ENCODE measurements around the gene MRPL1. TPM values are rescaled to one million over a fixed set of nuclear protein-coding genes. Genes with fewer than 3 reads are reported as not detected.
A peak's percentile ranks its signal among the peaks of the same experiment; 100 is the strongest.

The MRPL1 gene
- polyA plus RNA-seq, 1 experiment = 49.9 TPM

DNA sequence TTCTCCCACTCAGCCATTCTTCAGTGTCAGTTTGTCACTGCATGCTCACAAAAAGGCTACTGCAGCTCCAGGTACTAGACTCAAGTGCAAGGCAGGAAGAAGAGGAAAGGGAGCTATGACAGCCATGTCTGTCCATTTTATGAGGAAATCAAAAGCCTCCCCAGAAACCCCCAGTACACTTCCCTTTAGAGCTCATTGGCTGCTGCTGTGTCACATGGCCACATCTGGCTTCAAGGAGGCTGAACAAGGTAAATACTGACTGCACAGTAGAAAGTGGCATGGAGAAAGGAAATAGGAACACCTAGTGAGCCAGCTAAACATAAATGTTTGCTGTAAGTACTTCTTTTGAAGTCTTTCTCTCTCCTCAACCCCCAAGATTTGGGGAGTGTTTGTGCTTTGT lies 127.3 kb downstream of the MRPL1 start:
- no peaks in the 10 kb centered on the region for H3K9me3 ChIP-seq (ENCODE audit: control insufficient read depth, insufficient read depth, low read length)
- peaks cover under 1% of the 10 kb centered on the region for H3K27me3 ChIP-seq (ENCODE audit: control insufficient read depth, insufficient read depth, low read length)
- ChIA-PET POLR2A (no interaction called here), CTCF (no interaction called here)
- TF ChIP-seq, protein P1, sequence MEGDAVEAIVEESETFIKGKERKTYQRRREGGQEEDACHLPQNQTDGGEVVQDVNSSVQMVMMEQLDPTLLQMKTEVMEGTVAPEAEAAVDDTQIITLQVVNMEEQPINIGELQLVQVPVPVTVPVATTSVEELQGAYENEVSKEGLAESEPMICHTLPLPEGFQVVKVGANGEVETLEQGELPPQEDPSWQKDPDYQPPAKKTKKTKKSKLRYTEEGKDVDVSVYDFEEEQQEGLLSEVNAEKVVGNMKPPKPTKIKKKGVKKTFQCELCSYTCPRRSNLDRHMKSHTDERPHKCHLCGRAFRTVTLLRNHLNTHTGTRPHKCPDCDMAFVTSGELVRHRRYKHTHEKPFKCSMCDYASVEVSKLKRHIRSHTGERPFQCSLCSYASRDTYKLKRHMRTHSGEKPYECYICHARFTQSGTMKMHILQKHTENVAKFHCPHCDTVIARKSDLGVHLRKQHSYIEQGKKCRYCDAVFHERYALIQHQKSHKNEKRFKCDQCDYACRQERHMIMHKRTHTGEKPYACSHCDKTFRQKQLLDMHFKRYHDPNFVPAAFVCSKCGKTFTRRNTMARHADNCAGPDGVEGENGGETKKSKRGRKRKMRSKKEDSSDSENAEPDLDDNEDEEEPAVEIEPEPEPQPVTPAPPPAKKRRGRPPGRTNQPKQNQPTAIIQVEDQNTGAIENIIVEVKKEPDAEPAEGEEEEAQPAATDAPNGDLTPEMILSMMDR (IDR thresholded peaks at IDR 0.05; ENCODE audit: low read depth, low read length) = no peak
- no peak for DNase-seq (ENCODE audit: low read depth, low spot score)
- H3K4me3 ChIP-seq (ENCODE audit: low read depth, low read length) = no peak overlapping the region
- no peak overlapping the region for H3K27ac ChIP-seq (ENCODE audit: low read depth, low read length)

DNA sequence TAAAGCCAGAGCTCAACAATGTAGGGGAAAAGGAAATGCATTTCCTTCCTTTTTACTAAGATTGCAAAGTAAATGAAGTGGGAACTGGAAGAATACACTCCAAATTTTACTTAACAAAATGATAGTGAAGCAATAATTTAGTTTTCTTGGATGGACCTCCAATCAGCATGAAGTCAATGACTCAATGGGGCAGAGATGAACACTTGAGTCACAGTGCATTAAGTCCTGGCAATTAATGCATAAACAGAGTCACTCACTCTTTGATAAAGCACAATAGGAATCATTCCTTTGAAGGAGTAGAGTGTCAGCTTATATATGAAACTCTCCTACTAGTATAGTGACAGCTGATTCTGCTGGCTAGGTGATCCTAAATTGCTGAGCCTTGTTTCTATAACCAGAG lies 127.8 kb downstream of the MRPL1 start:
- CTCF ChIA-PET = no interaction called here

DNA sequence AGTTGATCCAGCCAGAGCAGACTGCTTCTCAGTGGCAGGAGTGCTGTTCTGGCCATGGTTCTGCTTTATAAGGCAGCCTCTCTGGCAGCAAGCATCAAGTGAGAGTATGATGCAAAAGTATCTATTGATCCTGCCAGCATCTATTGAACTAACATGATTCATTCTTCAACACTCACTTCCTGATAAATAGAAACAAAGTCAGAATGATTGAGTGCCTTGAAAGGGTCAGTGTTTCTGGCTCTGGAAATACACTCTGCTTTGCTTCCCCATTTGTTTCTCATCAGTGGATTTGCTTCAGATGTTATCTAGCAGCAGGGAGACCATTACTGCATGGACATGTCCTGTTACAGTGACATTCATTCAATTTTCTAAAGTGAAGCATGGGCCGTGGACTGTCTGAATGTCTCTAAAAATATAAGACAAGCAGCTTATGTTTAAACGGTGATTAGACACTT lies 128.3 kb downstream of the MRPL1 start:
- POLR2A ChIA-PET = no interaction called here
- Histone ChIP-seq H3K9me3 (ENCODE audit: control insufficient read depth, insufficient read depth, low read length) (no peaks in the 10 kb centered on the region), H3K27me3 (ENCODE audit: control insufficient read depth, insufficient read depth, low read length) (peaks cover 3% of the 10 kb centered on the region), H3K4me3 (ENCODE audit: low read depth, low read length) (no peak overlapping the region), H3K27ac (ENCODE audit: low read depth, low read length) (no peak overlapping the region)
- CTCF ChIA-PET = interaction anchor here (1.0 kb wide), 1 partner anchor 31 kb away, joined by 3 read pairs; no protein-coding TSS in a partner anchor
- TF ChIP-seq, protein P1 (IDR thresholded peaks at IDR 0.05; ENCODE audit: low read depth, low read length) = no peak
- DNase-seq (ENCODE audit: low read depth, low spot score) = no peak

More for the DNA sequence above, 127.8 kb downstream of the MRPL1 start:
- Histone ChIP-seq H3K9me3 (ENCODE audit: control insufficient read depth, insufficient read depth, low read length) (no peaks in the 10 kb centered on the region), H3K27ac (ENCODE audit: low read depth, low read length) (no peak overlapping the region), H3K4me3 (ENCODE audit: low read depth, low read length) (no peak overlapping the region), H3K27me3 (ENCODE audit: control insufficient read depth, insufficient read depth, low read length) (peaks cover 3% of the 10 kb centered on the region)
- TF ChIP-seq, protein P1 (IDR thresholded peaks at IDR 0.05; ENCODE audit: low read depth, low read length) = no peak
- POLR2A ChIA-PET = no interaction called here
- DNase-seq (ENCODE audit: low read depth, low spot score) = no peak

DNA sequence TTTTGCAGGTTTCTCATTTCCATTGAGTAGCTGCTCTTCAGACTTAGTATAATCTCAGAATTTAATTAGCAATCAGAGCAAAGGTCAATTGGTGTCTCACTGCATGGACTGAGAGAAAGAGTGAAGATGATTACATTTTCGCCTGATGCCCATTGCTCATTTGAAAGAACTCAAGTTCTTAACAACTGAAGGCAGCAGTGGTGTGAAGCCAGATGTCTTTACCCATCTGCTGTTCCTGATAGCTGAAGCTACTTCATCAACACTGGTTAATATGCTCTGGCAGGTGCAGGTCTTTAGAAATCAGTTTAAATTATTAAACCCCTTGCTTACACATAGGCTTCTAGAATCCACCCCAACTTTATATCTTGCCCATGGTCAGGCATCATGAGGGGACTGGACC lies 130.0 kb downstream of the MRPL1 start:
- Histone ChIP-seq H3K4me3 (ENCODE audit: low read depth, low read length) (no peak overlapping the region), H3K9me3 (ENCODE audit: control insufficient read depth, insufficient read depth, low read length) (no peaks in the 10 kb centered on the region), H3K27ac (ENCODE audit: low read depth, low read length) (no peak overlapping the region), H3K27me3 (ENCODE audit: control insufficient read depth, insufficient read depth, low read length) (peaks cover 6% of the 10 kb centered on the region)
- no peak for DNase-seq (ENCODE audit: low read depth, low spot score)
- ChIA-PET CTCF (interaction anchor here (1.4 kb wide), 1 partner anchor 517 kb away, joined by 4 read pairs; no protein-coding TSS in a partner anchor), POLR2A (no interaction called here)
- TF ChIP-seq, protein P1 (IDR thresholded peaks at IDR 0.05; ENCODE audit: low read depth, low read length) = no peak

DNA sequence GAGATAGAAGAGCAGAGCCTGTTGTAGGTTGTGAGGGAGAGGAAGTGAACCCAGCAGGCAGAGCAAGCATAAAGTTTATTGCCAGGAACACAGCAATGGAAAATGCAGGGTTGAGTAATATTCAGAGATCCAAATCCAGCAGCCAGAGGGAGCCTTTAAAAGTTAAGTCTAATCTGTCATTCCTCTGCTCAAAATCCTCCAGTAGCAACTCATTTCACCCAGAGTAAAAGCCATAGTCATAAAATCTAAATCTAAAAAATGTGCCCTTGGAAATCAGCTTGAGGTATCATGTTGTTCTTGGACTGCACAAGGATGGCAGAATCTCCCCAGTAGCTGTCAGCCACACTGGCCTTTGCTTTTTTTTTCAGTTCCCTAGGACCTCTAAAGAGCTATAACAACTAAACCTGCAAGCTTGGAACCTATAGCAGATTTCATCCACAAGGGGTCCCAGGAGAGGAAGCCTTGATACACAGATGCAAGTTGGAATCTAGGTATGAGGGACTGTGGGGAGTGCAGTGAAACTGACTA lies 131.6 kb downstream of the MRPL1 start:
- TF ChIP-seq, protein P1 (IDR thresholded peaks at IDR 0.05; ENCODE audit: low read depth, low read length) = peak; percentile 78
- CTCF ChIA-PET = interaction anchor here (0.6 to 1.9 kb wide), 14 partner anchors 12 to 1748 kb away, joined by 3 to 9 read pairs (median 3); partner anchors contain the start of genes BMP2K and PAQR3
- POLR2A ChIA-PET = no interaction called here

More for the DNA sequence above, 131.6 kb downstream of the MRPL1 start:
- peak; percentile 23 for DNase-seq (ENCODE audit: low read depth, low spot score)
- no peak overlapping the region for H3K27ac ChIP-seq (ENCODE audit: low read depth, low read length)
- H3K9me3 ChIP-seq (ENCODE audit: control insufficient read depth, insufficient read depth, low read length) = no peaks in the 10 kb centered on the region
- H3K4me3 ChIP-seq (ENCODE audit: low read depth, low read length) = no peak overlapping the region
- H3K27me3 ChIP-seq (ENCODE audit: control insufficient read depth, insufficient read depth, low read length) = peaks cover 6% of the 10 kb centered on the region
